Keratinocyte (primary cell): Measurements from ENCODE around the gene KDM7A. TPM values are rescaled to one million over a fixed set of nuclear protein-coding genes. Genes with fewer than 3 reads are reported as not detected.

Experiments
- DNase-seq: peaks from one replicate; pipeline ENCODE4 v3.0.0-alpha.2; 2011; ENCODE audit warnings: low read depth, missing footprints, low spot score
- FAIRE-seq: peaks from 2 replicates; lab custom pipeline; 2011; peaks lifted over from hg19 to GRCh38; lab: Jason Lieb, UNC
- H2AFZ ChIP-seq: 2 replicates; pipeline ENCODE4 v1.6.0; 2012; ENCODE audit warnings: low read length, control low read depth, inconsistent platforms; ENCODE audit not compliant: control insufficient read depth
- H3K27ac ChIP-seq: 2 replicates; pipeline ENCODE4 v1.5.1; 2011; ENCODE audit warnings: low read length; ENCODE audit not compliant: control insufficient read depth, insufficient read depth
- H3K27me3 ChIP-seq: 3 replicates; pipeline ENCODE4 v1.6.0; 2011; ENCODE audit warnings: low read length; ENCODE audit not compliant: control insufficient read depth, insufficient read depth; ENCODE audit errors: extremely low read depth
- H3K36me3 ChIP-seq, 2 experiments: 2 replicates in 1 of 2; 3 replicates in 1 of 2; pipeline ENCODE4 v1.5.1; 2011; ENCODE audit warnings: low read length in 2 of 2, mild to moderate bottlenecking in 1 of 2; ENCODE audit not compliant: control insufficient read depth in 2 of 2, insufficient read depth in 2 of 2; ENCODE audit errors: extremely low read depth in 1 of 2
- H3K4me1 ChIP-seq: 3 replicates; pipeline ENCODE4 v1.5.1; 2011; ENCODE audit warnings: low read length; ENCODE audit not compliant: control insufficient read depth, insufficient read depth; ENCODE audit errors: extremely low read depth
- H3K4me2 ChIP-seq: 3 replicates; pipeline ENCODE4 v1.6.0; 2011; ENCODE audit warnings: low read depth, low read length; ENCODE audit not compliant: control insufficient read depth, insufficient read depth; ENCODE audit errors: extremely low read depth
- H3K4me3 ChIP-seq, 3 experiments: fragments of 200-600 bp in 1 of 3; sonication (generic) in 1 of 3; 2 replicates in 2 of 3; 3 replicates in 1 of 3; pipeline ENCODE4 v1.5.1; 2011 to 2016; ENCODE audit warnings: low read length in 3 of 3, mild to moderate bottlenecking in 3 of 3, control low read depth in 2 of 3, inconsistent platforms in 1 of 3, low read depth in 1 of 3, mixed read lengths in 1 of 3, mixed run types in 1 of 3, moderate library complexity in 1 of 3; ENCODE audit not compliant: control insufficient read depth in 2 of 3, insufficient read depth in 2 of 3; ENCODE audit errors: extremely low read depth in 1 of 3
- H3K79me2 ChIP-seq: 2 replicates; pipeline ENCODE4 v1.6.0; 2012; ENCODE audit warnings: low read length; ENCODE audit not compliant: control insufficient read depth, insufficient read depth
- H3K9ac ChIP-seq: 3 replicates; pipeline ENCODE4 v1.6.0; 2011; ENCODE audit warnings: low read length; ENCODE audit not compliant: control insufficient read depth, insufficient read depth; ENCODE audit errors: extremely low read depth
- H3K9me1 ChIP-seq: 3 replicates; pipeline ENCODE4 v1.6.0; 2011; ENCODE audit warnings: low read length; ENCODE audit not compliant: control insufficient read depth, insufficient read depth; ENCODE audit errors: extremely low read depth
- H3K9me3 ChIP-seq: 2 replicates; pipeline ENCODE4 v1.5.1; 2012; ENCODE audit warnings: low read depth, low read length; ENCODE audit not compliant: control insufficient read depth
- H4K20me1 ChIP-seq: 3 replicates; pipeline ENCODE4 v1.6.0; 2011; ENCODE audit warnings: low read length; ENCODE audit not compliant: control insufficient read depth, insufficient read depth; ENCODE audit errors: extremely low read depth
- CTCF ChIP-seq, 3 experiments: IDR thresholded peaks in 1 of 3; conservative IDR thresholded peaks in 1 of 3; optimal IDR thresholded peaks in 1 of 3; 2 replicates in 2 of 3; 3 replicates in 1 of 3; pipeline versions ENCODE3 to v1.5.1; 2011; ENCODE audit warnings: low read length in 3 of 3, mild to moderate bottlenecking in 3 of 3, moderate library complexity in 2 of 3, control low read depth in 1 of 3, inconsistent platforms in 1 of 3; ENCODE audit not compliant: insufficient read depth in 2 of 3; ENCODE audit errors: extremely low read depth in 1 of 3
- EZH2 ChIP-seq: IDR thresholded peaks from one replicate; pipeline ENCODE4 v1.6.1; 2012; ENCODE audit warnings: inconsistent platforms, mild to moderate bottlenecking, low read length, moderate library complexity
- dilution Hi-C: fragments of 300-500 bp; cut with MboI; formaldehyde crosslinking; loops from one replicate; pipeline ENCODE4 v1.7.0; 2020; ENCODE audit warnings: low sequenced_read_pairs; ENCODE audit not compliant: extremely low pct_ligation_motif_present
- polyA plus RNA-seq, 5 experiments: library from polyadenylated mRNA; depleted of rRNA in 3 of 5; stranded (reverse) in 3 of 5; stranded (forward) in 1 of 5; unstranded in 1 of 5; fragments of >200 nt; gene quantifications; 1 replicate in 1 of 5; 2 replicates in 3 of 5; 3 replicates in 1 of 5; pipeline versions ENCODE4 v1.2.1 to v1.2.3, GENCODE V29; 2011 to 2012; ENCODE audit warnings: missing spikeins in 2 of 5, low read depth in 1 of 5, low replicate concordance in 1 of 5

The KDM7A gene
- polyA plus RNA-seq, 1 donor (not counting 4 experiments of a cell fraction or from before 2014, with no cell fraction given), result 3.3 TPM

- no peak for DNase-seq
- Histone ChIP-seq H3K27me3 (no peaks in the 10 kb centered on the region), H3K9me1 (peaks cover 3% of the 10 kb centered on the region), H2AFZ (no peak overlapping the region), H3K79me2 (peaks cover 11% of the 10 kb centered on the region), H3K27ac (no peak overlapping the region), H3K9ac (no peak overlapping the region), H3K9me3 (no peaks in the 10 kb centered on the region), H3K4me1 (peaks cover 16% of the 10 kb centered on the region), H3K4me2 (no peak overlapping the region), H4K20me1 (no peaks in the 10 kb centered on the region), H3K36me3 (peaks cover 6 to 11% of the 10 kb centered on the region in 2 experiments), H3K4me3 (no peak overlapping the region)
- dilution Hi-C loops, result no loop called here
- TF ChIP-seq EZH2 (no peak), CTCF (optimal IDR thresholded peaks at IDR 0.05 in 1 of 3, IDR thresholded peaks at IDR 0.05 in 1 of 3, conservative IDR thresholded peaks at IDR 0.05 in 1 of 3; ENCODE audit: extremely low read depth in 1 of 3, insufficient read depth in 2 of 3, low read length in 3 of 3) (no peak)
- no peak for FAIRE-seq
Measured at GRCh38 chr7:140048989-140049338, 127.8 kb downstream of the KDM7A start.

GRCh38 chr7:140048138-140048537 lies 128.6 kb downstream of the KDM7A start:
- H3K27me3 ChIP-seq, result no peaks in the 10 kb centered on the region
- H2AFZ ChIP-seq, result no peak overlapping the region
- TF ChIP-seq CTCF (optimal IDR thresholded peaks at IDR 0.05 in 1 of 3, IDR thresholded peaks at IDR 0.05 in 1 of 3, conservative IDR thresholded peaks at IDR 0.05 in 1 of 3; ENCODE audit: extremely low read depth in 1 of 3, insufficient read depth in 2 of 3, low read length in 3 of 3) (no peak), EZH2 (no peak)
- H3K4me2 ChIP-seq, result no peak overlapping the region
- H3K27ac ChIP-seq, result no peak overlapping the region
- peaks cover 6 to 11% of the 10 kb centered on the region in 2 experiments for H3K36me3 ChIP-seq
- H3K9me1 ChIP-seq, result peaks cover 3% of the 10 kb centered on the region
- no peaks in the 10 kb centered on the region for H4K20me1 ChIP-seq
- peaks cover 16% of the 10 kb centered on the region for H3K4me1 ChIP-seq
- no peak overlapping the region for H3K9ac ChIP-seq
- peaks cover 11% of the 10 kb centered on the region for H3K79me2 ChIP-seq
- no peak overlapping the region for H3K4me3 ChIP-seq
- no peak for FAIRE-seq
- DNase-seq, result no peak
- dilution Hi-C loops, result no loop called here
- no peaks in the 10 kb centered on the region for H3K9me3 ChIP-seq
